OCI-LY1 (cell line): ENCODE data around the gene RAP1GDS1.
"Not testable (repeated sequence)": the region's sequence is repeated elsewhere in the genome, so short reads cannot be mapped to it uniquely, and the experiment has no call there.

Experiments
- H2AFZ ChIP-seq: fragments of 200-600 bp; sonication (generic), shearing (Covaris generic); 2 replicates; pipeline ENCODE4 v1.6.0; 2014; ENCODE audit warnings: antibody characterized with exemption, mild to moderate bottlenecking, low read length
- H3F3A ChIP-seq: fragments of 200-600 bp; sonication (generic), shearing (Covaris generic); 2 replicates; pipeline ENCODE4 v1.6.0; 2014; ENCODE audit warnings: mild to moderate bottlenecking, antibody characterized with exemption, low read length, moderate library complexity; ENCODE audit not compliant: insufficient read depth
- H3K27ac ChIP-seq: fragments of 200-600 bp; sonication (generic); 2 replicates; pipeline ENCODE4 v1.5.1; 2014; ENCODE audit warnings: low read length, mixed run types, mild to moderate bottlenecking, low read depth; ENCODE audit not compliant: poor library complexity, severe bottlenecking
- H3K27me3 ChIP-seq: fragments of 200-600 bp; sonication (generic); 2 replicates; pipeline ENCODE4 v1.6.0; 2014; ENCODE audit warnings: antibody characterized with exemption, mild to moderate bottlenecking, low read length, moderate library complexity; ENCODE audit not compliant: insufficient read depth
- H3K36me3 ChIP-seq: fragments of 200-600 bp; sonication (generic); 2 replicates; pipeline ENCODE4 v1.6.1; 2014; ENCODE audit warnings: mild to moderate bottlenecking, antibody characterized with exemption, low read length, moderate library complexity, mixed read lengths; ENCODE audit not compliant: insufficient read depth
- H3K4me1 ChIP-seq: fragments of 200-600 bp; sonication (generic); 2 replicates; pipeline ENCODE4 v1.5.1; 2014; ENCODE audit warnings: mild to moderate bottlenecking, low read length, moderate library complexity; ENCODE audit not compliant: insufficient read depth, severe bottlenecking
- H3K4me2 ChIP-seq: fragments of 200-600 bp; sonication (generic), shearing (Covaris generic); 2 replicates; pipeline ENCODE4 v1.6.1; 2014; ENCODE audit warnings: low read length
- H3K4me3 ChIP-seq: fragments of 200-600 bp; sonication (generic); 2 replicates; pipeline ENCODE4 v1.5.1; 2014; ENCODE audit warnings: low read length, low read depth, mild to moderate bottlenecking, mixed read lengths; ENCODE audit not compliant: poor library complexity, severe bottlenecking
- H3K79me2 ChIP-seq: fragments of 200-600 bp; shearing (Covaris generic); 2 replicates; pipeline ENCODE4 v1.6.1; 2016; ENCODE audit warnings: mixed run types, low read length, mixed read lengths; ENCODE audit not compliant: insufficient read depth
- H3K9ac ChIP-seq: fragments of 200-600 bp; sonication (generic), shearing (Covaris generic); 2 replicates; pipeline ENCODE4 v1.6.1; 2014; ENCODE audit warnings: mild to moderate bottlenecking, low read length, mixed read lengths
- H3K9me2 ChIP-seq: fragments of 200-600 bp; sonication (generic), shearing (Covaris generic); 2 replicates; pipeline ENCODE4 v1.6.1; 2014; ENCODE audit warnings: low read depth, mild to moderate bottlenecking, low read length, mixed read lengths
- H3K9me3 ChIP-seq: fragments of 200-600 bp; shearing (Covaris generic); 2 replicates; pipeline ENCODE4 v1.6.1; 2014; ENCODE audit warnings: low read length, mixed read lengths
- H4K20me1 ChIP-seq: fragments of 200-600 bp; sonication (generic), shearing (Covaris generic); 2 replicates; pipeline ENCODE4 v1.6.0; 2016; ENCODE audit warnings: mild to moderate bottlenecking, low read length; ENCODE audit not compliant: insufficient read depth
- CTCF ChIP-seq: fragments of 200-600 bp; sonication (generic), shearing (Covaris generic); IDR thresholded peaks from 2 replicates; pipeline ENCODE4 v1.5.1; 2017; ENCODE audit warnings: mild to moderate bottlenecking, antibody characterized with exemption, low read length, moderate library complexity, mixed read lengths
- EZH2 ChIP-seq: fragments of 200-600 bp; sonication (generic), shearing (Covaris generic); IDR thresholded peaks from 2 replicates; pipeline ENCODE4 v1.8.0; 2017; ENCODE audit warnings: borderline replicate concordance, mixed run types, mild to moderate bottlenecking, antibody characterized with exemption, low read length, moderate library complexity, mixed read lengths

RAP1GDS1 gene

GRCh38 chr4:98452091-98452490, 190.9 kb downstream of the RAP1GDS1 start:
- H3K9me2 ChIP-seq = no peaks in the 10 kb centered on the region
- no peaks in the 10 kb centered on the region for H4K20me1 ChIP-seq
- H2AFZ ChIP-seq = no peak overlapping the region
- no peak for TF ChIP-seq EZH2
- TF ChIP-seq CTCF = no peak
- H3K4me3 ChIP-seq = no peak overlapping the region
- H3K9me3 ChIP-seq = no peaks in the 10 kb centered on the region
- no peaks in the 10 kb centered on the region for H3K79me2 ChIP-seq
- no peaks in the 10 kb centered on the region for H3K36me3 ChIP-seq
- H3K4me1 ChIP-seq = peaks cover 8% of the 10 kb centered on the region
- no peaks in the 10 kb centered on the region; the same call in 1 of the 2 replicates for H3K27me3 ChIP-seq
- H3K27ac ChIP-seq = no peak overlapping the region
- H3K9ac ChIP-seq = no peak overlapping the region
- H3F3A ChIP-seq = no peaks in the 10 kb centered on the region
- no peak overlapping the region for H3K4me2 ChIP-seq

- H3K9me3 ChIP-seq, H3K9me2 ChIP-seq, H3K27me3 ChIP-seq, H3K79me2 ChIP-seq, H2AFZ ChIP-seq, H3K4me2 ChIP-seq, H3K27ac ChIP-seq, H3K4me1 ChIP-seq, H4K20me1 ChIP-seq, H3K36me3 ChIP-seq, H3F3A ChIP-seq, H3K4me3 ChIP-seq, H3K9ac ChIP-seq: not testable (repeated sequence)
Observed at GRCh38 chr4:98457422-98457821, 196.2 kb downstream of the RAP1GDS1 start.

GRCh38 chr4:98461121-98461865, 200.1 kb downstream of the RAP1GDS1 start:
- not testable (repeated sequence) for H3F3A ChIP-seq, H3K9me3 ChIP-seq, H4K20me1 ChIP-seq, H3K4me3 ChIP-seq, H3K36me3 ChIP-seq, H3K27ac ChIP-seq, H3K9me2 ChIP-seq, H3K4me2 ChIP-seq, H3K79me2 ChIP-seq, H3K27me3 ChIP-seq, H3K9ac ChIP-seq, H2AFZ ChIP-seq, H3K4me1 ChIP-seq

GRCh38 chr4:98462487-98462886, 201.3 kb downstream of the RAP1GDS1 start:
- Histone ChIP-seq H3F3A (no peaks in the 10 kb centered on the region), H3K4me3 (no peak overlapping the region), H3K36me3 (no peaks in the 10 kb centered on the region), H3K27me3 (no peaks in the 10 kb centered on the region), H3K4me1 (no peaks in the 10 kb centered on the region), H3K9me2 (no peaks in the 10 kb centered on the region), H3K9ac (no peak overlapping the region), H4K20me1 (no peaks in the 10 kb centered on the region), H3K4me2 (no peak overlapping the region), H3K79me2 (no peaks in the 10 kb centered on the region), H3K9me3 (no peaks in the 10 kb centered on the region), H2AFZ (no peak overlapping the region), H3K27ac (no peak overlapping the region)
- TF ChIP-seq EZH2 = no peak
- TF ChIP-seq CTCF = no peak
